Osteocyte (in vitro differentiated cells): ENCODE results near the gene ABCC8. TPM values are rescaled to one million over a fixed set of nuclear protein-coding genes. Genes with fewer than 3 reads are reported as not detected.

ENCODE experiments used
- DNase-seq: peaks from one replicate; pipeline ENCODE4 v3.0.0; 2021; ENCODE audit warnings: mixed read lengths; ENCODE audit not compliant: unreplicated experiment; ENCODE audit errors: extremely low spot score
- H3K27ac Mint-ChIP-seq: one replicate; pipeline ENCODE4 v1.8.0; 2021; ENCODE audit warnings: mild to moderate bottlenecking, mixed read lengths; ENCODE audit not compliant: unreplicated experiment
- H3K27me3 Mint-ChIP-seq: one replicate; pipeline ENCODE4 v1.8.0; 2021; ENCODE audit warnings: mixed read lengths; ENCODE audit not compliant: unreplicated experiment
- H3K36me3 Mint-ChIP-seq: one replicate; pipeline ENCODE4 v1.8.0; 2021; ENCODE audit warnings: mixed read lengths; ENCODE audit not compliant: unreplicated experiment
- H3K4me1 Mint-ChIP-seq: one replicate; pipeline ENCODE4 v1.8.0; 2021; ENCODE audit warnings: mixed read lengths; ENCODE audit not compliant: unreplicated experiment
- H3K4me3 Mint-ChIP-seq: one replicate; pipeline ENCODE4 v1.8.0; 2021; ENCODE audit warnings: mild to moderate bottlenecking, moderate library complexity, mixed read lengths; ENCODE audit not compliant: unreplicated experiment
- H3K9me3 Mint-ChIP-seq: one replicate; pipeline ENCODE4 v1.8.0; 2021; ENCODE audit warnings: mixed read lengths; ENCODE audit not compliant: unreplicated experiment
- total RNA-seq: library from RNA; stranded (reverse); gene quantifications from 2 replicates; pipeline ENCODE4 v1.2.1, GENCODE V29; 2021
- TF ChIP-seq, protein P1 (sequence below): fragments of 200-600 bp; sonication (generic); IDR thresholded peaks from 2 replicates; pipeline ENCODE4 v1.5.0; 2021; ENCODE audit warnings: antibody characterized with exemption, mild to moderate bottlenecking, moderate library complexity

The ABCC8 gene
- total RNA-seq, 1 donor from 2014 or later: not detected

DNA sequence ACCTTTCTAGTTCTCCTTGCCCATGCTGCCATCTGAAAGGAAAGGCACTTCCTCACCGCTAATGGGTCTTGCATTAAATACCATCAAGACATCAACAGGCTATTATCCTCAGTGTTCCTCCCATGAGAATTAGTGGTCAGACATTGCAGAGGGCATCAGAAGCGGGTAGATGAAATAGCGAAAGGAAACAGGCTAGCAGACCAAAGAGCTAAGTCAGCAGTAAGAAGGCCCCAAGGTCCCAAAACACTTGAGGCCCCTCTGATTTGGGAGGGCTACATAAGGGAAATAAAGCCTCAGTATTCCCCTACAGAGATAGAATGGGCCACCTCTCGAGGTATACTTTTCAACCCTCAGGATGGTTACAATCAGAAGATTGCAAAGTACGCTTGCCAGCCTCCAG, 101.1 kb downstream of the ABCC8 start:
- TF ChIP-seq, protein P1, sequence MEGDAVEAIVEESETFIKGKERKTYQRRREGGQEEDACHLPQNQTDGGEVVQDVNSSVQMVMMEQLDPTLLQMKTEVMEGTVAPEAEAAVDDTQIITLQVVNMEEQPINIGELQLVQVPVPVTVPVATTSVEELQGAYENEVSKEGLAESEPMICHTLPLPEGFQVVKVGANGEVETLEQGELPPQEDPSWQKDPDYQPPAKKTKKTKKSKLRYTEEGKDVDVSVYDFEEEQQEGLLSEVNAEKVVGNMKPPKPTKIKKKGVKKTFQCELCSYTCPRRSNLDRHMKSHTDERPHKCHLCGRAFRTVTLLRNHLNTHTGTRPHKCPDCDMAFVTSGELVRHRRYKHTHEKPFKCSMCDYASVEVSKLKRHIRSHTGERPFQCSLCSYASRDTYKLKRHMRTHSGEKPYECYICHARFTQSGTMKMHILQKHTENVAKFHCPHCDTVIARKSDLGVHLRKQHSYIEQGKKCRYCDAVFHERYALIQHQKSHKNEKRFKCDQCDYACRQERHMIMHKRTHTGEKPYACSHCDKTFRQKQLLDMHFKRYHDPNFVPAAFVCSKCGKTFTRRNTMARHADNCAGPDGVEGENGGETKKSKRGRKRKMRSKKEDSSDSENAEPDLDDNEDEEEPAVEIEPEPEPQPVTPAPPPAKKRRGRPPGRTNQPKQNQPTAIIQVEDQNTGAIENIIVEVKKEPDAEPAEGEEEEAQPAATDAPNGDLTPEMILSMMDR: no peak

DNA sequence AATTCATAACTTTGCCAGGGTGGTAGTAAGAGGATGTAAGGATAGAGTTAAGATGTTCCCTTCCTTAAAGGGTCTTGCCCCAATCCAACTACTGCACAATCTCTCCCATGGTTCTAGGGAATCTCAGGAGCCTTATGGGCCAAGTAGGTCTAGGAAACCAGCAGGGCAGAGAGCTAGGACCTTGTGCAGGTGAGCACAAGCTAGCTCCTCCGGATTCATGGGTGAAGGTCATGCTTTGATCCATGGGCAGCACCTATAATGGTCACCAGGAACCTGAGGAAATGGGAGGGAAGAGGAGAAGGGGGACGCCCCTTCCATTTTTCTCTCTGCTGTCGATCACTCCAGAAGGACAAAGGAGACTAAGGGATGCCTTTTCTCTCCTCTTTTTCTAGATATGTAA, 105.0 kb downstream of the ABCC8 start:
- no peak for DNase-seq
- peaks cover 43% of the 10 kb centered on the region for H3K9me3 Mint-ChIP-seq
- no peaks in the 10 kb centered on the region for H3K4me1 Mint-ChIP-seq
- H3K4me3 Mint-ChIP-seq: no peak overlapping the region
- H3K36me3 Mint-ChIP-seq: peaks cover 76% of the 10 kb centered on the region
- TF ChIP-seq, protein P1: no peak
- H3K27ac Mint-ChIP-seq: no peak overlapping the region
- H3K27me3 Mint-ChIP-seq: no peaks in the 10 kb centered on the region

More for the DNA sequence above, 101.1 kb downstream of the ABCC8 start:
- no peak overlapping the region for H3K27ac Mint-ChIP-seq
- DNase-seq: no peak
- peaks cover 32% of the 10 kb centered on the region for H3K9me3 Mint-ChIP-seq
- no peaks in the 10 kb centered on the region for H3K27me3 Mint-ChIP-seq
- peaks cover 52% of the 10 kb centered on the region for H3K36me3 Mint-ChIP-seq
- no peak overlapping the region for H3K4me3 Mint-ChIP-seq
- H3K4me1 Mint-ChIP-seq: no peaks in the 10 kb centered on the region

DNA sequence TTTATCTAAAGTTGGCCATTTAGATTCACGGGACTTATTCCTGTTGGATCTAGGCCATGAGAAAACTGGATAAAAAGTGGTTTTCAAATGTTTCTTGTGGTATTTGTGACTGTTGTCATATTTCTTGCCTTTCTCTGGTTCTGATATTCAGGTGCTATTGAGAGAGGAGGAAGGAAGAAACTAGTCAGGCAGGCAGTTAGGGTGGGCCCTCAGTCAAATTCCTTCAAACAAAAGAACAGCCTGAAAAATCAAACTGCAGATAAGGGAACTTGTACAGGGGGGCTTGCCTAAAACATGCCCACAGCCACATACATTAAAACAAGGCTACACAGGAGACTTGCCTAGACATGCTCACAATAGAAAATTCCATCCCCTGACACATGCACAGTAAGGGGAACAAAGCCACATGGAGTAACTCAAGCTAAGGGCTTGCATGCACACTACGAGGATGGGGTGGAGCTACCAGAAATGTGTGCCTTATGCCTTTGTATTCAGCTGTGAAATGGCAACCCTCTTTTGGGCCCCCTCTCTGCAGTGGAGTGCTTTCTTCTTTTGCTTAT, 106.9 kb downstream of the ABCC8 start:
- no peaks in the 10 kb centered on the region for H3K4me1 Mint-ChIP-seq
- no peak overlapping the region for H3K27ac Mint-ChIP-seq
- DNase-seq: peak; percentile 1
- H3K36me3 Mint-ChIP-seq: peaks cover 77% of the 10 kb centered on the region
- peaks cover 43% of the 10 kb centered on the region for H3K9me3 Mint-ChIP-seq
- TF ChIP-seq, protein P1: no peak
- H3K27me3 Mint-ChIP-seq: no peaks in the 10 kb centered on the region
- no peak overlapping the region for H3K4me3 Mint-ChIP-seq

DNA sequence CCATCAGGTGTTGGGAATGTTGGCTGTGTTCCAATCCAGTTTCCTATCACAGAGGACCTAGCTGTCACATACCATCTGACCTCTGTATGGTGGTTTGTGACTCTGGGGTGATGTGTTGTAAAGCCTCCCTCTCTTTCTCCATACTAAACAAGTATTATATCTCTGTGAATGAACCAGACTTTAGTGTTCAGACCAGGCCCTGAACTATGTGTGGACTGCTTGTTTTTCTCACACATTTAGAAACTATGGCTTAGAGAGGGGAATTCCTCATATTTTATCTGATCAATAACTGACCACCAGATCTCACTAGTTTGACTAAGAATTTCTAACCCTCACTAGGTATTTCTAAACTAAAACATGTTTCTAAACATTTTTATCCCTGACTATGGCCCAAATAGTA, 107.6 kb downstream of the ABCC8 start:
- Mint-ChIP-seq H3K27ac (no peak overlapping the region), H3K36me3 (peaks cover 73% of the 10 kb centered on the region), H3K4me3 (no peak overlapping the region), H3K4me1 (no peaks in the 10 kb centered on the region), H3K9me3 (peaks cover 39% of the 10 kb centered on the region), H3K27me3 (no peaks in the 10 kb centered on the region)
- DNase-seq: no peak
- TF ChIP-seq, protein P1: no peak

DNA sequence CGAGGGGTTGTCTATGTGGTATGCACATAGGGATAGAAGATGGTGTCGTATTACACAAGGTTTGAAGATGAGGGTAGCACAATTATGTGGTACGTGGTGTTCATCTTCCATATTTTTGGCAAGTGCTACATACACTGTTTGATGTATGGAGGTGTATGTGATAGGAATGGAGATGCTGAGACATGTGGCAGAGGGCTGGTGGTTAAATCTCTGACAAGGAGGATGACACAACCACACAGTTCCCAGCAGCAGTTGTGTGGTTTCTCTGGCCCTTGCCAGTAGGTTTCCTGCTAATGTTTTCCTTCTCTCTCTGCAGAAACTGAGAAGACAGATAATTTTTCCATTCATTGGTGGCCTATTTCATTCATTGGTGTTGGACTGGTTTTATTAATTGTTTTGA, 108.1 kb downstream of the ABCC8 start:
- H3K27ac Mint-ChIP-seq: no peak overlapping the region

More for the DNA sequence above, 108.1 kb downstream of the ABCC8 start:
- H3K4me1 Mint-ChIP-seq: no peaks in the 10 kb centered on the region
- peak; percentile 5 for DNase-seq
- TF ChIP-seq, protein P1: no peak
- H3K4me3 Mint-ChIP-seq: no peak overlapping the region
- no peaks in the 10 kb centered on the region for H3K27me3 Mint-ChIP-seq
- peaks cover 39% of the 10 kb centered on the region for H3K9me3 Mint-ChIP-seq
- peaks cover 72% of the 10 kb centered on the region for H3K36me3 Mint-ChIP-seq
